ENCODE measurements around the gene NTMT1.

Gene NTMT1

GRCh38 chr9:129682381-129682780 lies 56.4 kb downstream of the NTMT1 start:
- no peak for DNase-seq

GRCh38 chr9:129685220-129685932 lies 59.4 kb downstream of the NTMT1 start:
- no peak for DNase-seq
